KMS-11 (cell line): ENCODE measurements around the gene COL18A1.

Experiments
- H2AFZ ChIP-seq: fragments of 200-600 bp; sonication (generic); 2 replicates; pipeline ENCODE4 v1.6.1; 2016; ENCODE audit warnings: antibody characterized with exemption, mixed run types, low read depth
- H3K27ac ChIP-seq: fragments of 200-600 bp; sonication (generic); 2 replicates; pipeline ENCODE4 v1.6.1; 2016; ENCODE audit warnings: mild to moderate bottlenecking, mixed run types
- H3K27me3 ChIP-seq: fragments of 200-600 bp; sonication (generic); 2 replicates; pipeline ENCODE4 v1.6.1; 2017; ENCODE audit warnings: mild to moderate bottlenecking, low read depth, mixed run types, moderate library complexity; ENCODE audit not compliant: insufficient read depth
- H3K36me3 ChIP-seq: fragments of 200-600 bp; sonication (generic); 2 replicates; pipeline ENCODE4 v1.6.1; 2017; ENCODE audit warnings: mild to moderate bottlenecking, mixed run types; ENCODE audit not compliant: insufficient read depth
- H3K4me1 ChIP-seq: fragments of 200-600 bp; sonication (generic); 2 replicates; pipeline ENCODE4 v1.6.1; 2016; ENCODE audit warnings: mild to moderate bottlenecking, low read depth, mixed run types; ENCODE audit not compliant: poor library complexity, severe bottlenecking
- H3K4me2 ChIP-seq: fragments of 200-600 bp; sonication (generic); 2 replicates; pipeline ENCODE4 v1.7.0; 2016; ENCODE audit warnings: mild to moderate bottlenecking, mixed run types
- H3K4me3 ChIP-seq: fragments of 200-600 bp; sonication (generic); IDR thresholded peaks from 2 replicates; pipeline ENCODE4 v1.6.1; 2017; ENCODE audit warnings: low read depth, low read length, mixed read lengths; ENCODE audit not compliant: insufficient read depth
- H3K79me2 ChIP-seq: fragments of 200-600 bp; sonication (generic); 2 replicates; pipeline ENCODE4 v1.6.1; 2016; ENCODE audit warnings: low read depth, mixed run types; ENCODE audit not compliant: insufficient read depth
- H3K9ac ChIP-seq: fragments of 200-600 bp; sonication (generic); 2 replicates; pipeline ENCODE4 v1.6.1; 2016; ENCODE audit warnings: mild to moderate bottlenecking, mixed run types
- H4K20me1 ChIP-seq: fragments of 200-600 bp; sonication (generic); 2 replicates; pipeline ENCODE4 v1.6.1; 2016; ENCODE audit warnings: mild to moderate bottlenecking, mixed run types; ENCODE audit not compliant: insufficient read depth
- CTCF ChIP-seq: fragments of 200-600 bp; sonication (generic); conservative IDR thresholded peaks from 2 replicates; pipeline ENCODE4 v1.6.1; 2017; ENCODE audit warnings: low read depth, mild to moderate bottlenecking, antibody characterized with exemption, low read length, moderate library complexity, mixed read lengths

COL18A1 gene

GRCh38 chr21:45416620-45417019, 11.7 kb downstream of the COL18A1 start:
- no peak overlapping the region for H2AFZ ChIP-seq
- H4K20me1 ChIP-seq, result no peaks in the 10 kb centered on the region
- H3K4me3 ChIP-seq, result no peak overlapping the region
- no peak overlapping the region for H3K9ac ChIP-seq
- no peaks in the 10 kb centered on the region for H3K79me2 ChIP-seq
- H3K4me2 ChIP-seq, result no peak overlapping the region
- no peaks in the 10 kb centered on the region for H3K36me3 ChIP-seq
- H3K27ac ChIP-seq, result no peak overlapping the region
- TF ChIP-seq CTCF, result no peak
- peaks cover 97% of the 10 kb centered on the region for H3K27me3 ChIP-seq
- H3K4me1 ChIP-seq, result no peaks in the 10 kb centered on the region

- H3K4me2 ChIP-seq, result no peak overlapping the region
- H3K79me2 ChIP-seq, result no peaks in the 10 kb centered on the region
- H2AFZ ChIP-seq, result no peak overlapping the region
- no peaks in the 10 kb centered on the region for H3K4me1 ChIP-seq
- no peaks in the 10 kb centered on the region for H4K20me1 ChIP-seq
- no peaks in the 10 kb centered on the region for H3K36me3 ChIP-seq
- no peak overlapping the region for H3K4me3 ChIP-seq
- peaks cover 100% of the 10 kb centered on the region for H3K27me3 ChIP-seq
- H3K27ac ChIP-seq, result no peak overlapping the region
- TF ChIP-seq CTCF, result no peak
- H3K9ac ChIP-seq, result no peak overlapping the region
These were observed 12.4 kb downstream of the COL18A1 start for GRCh38 chr21:45417256-45417950.

GRCh38 chr21:45417951-45418300, 13.0 kb downstream of the COL18A1 start:
- no peak overlapping the region for H3K27ac ChIP-seq
- no peak overlapping the region for H2AFZ ChIP-seq
- H3K9ac ChIP-seq, result no peak overlapping the region
- no peaks in the 10 kb centered on the region for H4K20me1 ChIP-seq
- H3K36me3 ChIP-seq, result no peaks in the 10 kb centered on the region
- no peak overlapping the region for H3K4me2 ChIP-seq
- peaks cover 100% of the 10 kb centered on the region for H3K27me3 ChIP-seq
- TF ChIP-seq CTCF, result no peak
- H3K79me2 ChIP-seq, result no peaks in the 10 kb centered on the region
- no peak overlapping the region for H3K4me3 ChIP-seq
- H3K4me1 ChIP-seq, result no peaks in the 10 kb centered on the region

GRCh38 chr21:45418301-45419071, 13.5 kb downstream of the COL18A1 start:
- Histone ChIP-seq H3K27me3 (peaks cover 100% of the 10 kb centered on the region), H3K4me2 (no peak overlapping the region), H3K79me2 (no peaks in the 10 kb centered on the region), H3K27ac (no peak overlapping the region), H3K9ac (no peak overlapping the region), H3K4me1 (no peaks in the 10 kb centered on the region), H4K20me1 (no peaks in the 10 kb centered on the region), H2AFZ (no peak overlapping the region), H3K4me3 (no peak overlapping the region), H3K36me3 (no peaks in the 10 kb centered on the region)
- no peak for TF ChIP-seq CTCF
